Germinal center (tissue), 1 donor: ENCODE measurements around the gene FOXF1.

Experiments
- DNase-seq: peaks from one replicate; pipeline ENCODE4 v3.0.0; 2012; ENCODE audit warnings: mixed read lengths, low spot score

FOXF1 gene

GRCh38 chr16:86492961-86493629 lies 17.2 kb upstream of the FOXF1 start:
- DNase-seq: no peak

- DNase-seq: no peak
Measured at GRCh38 chr16:86494039-86494564, 16.2 kb upstream of the FOXF1 start.

GRCh38 chr16:86494565-86495356 lies 15.6 kb upstream of the FOXF1 start:
- no peak for DNase-seq

GRCh38 chr16:86495357-86495701 lies 15.0 kb upstream of the FOXF1 start:
- no peak for DNase-seq

GRCh38 chr16:86495756-86496261 lies 14.5 kb upstream of the FOXF1 start:
- no peak for DNase-seq

GRCh38 chr16:86496262-86496928 lies 13.9 kb upstream of the FOXF1 start:
- no peak for DNase-seq

GRCh38 chr16:86496929-86497461 lies 13.3 kb upstream of the FOXF1 start:
- DNase-seq: no peak

- DNase-seq: no peak
Measured at GRCh38 chr16:86497551-86498021, 12.7 kb upstream of the FOXF1 start.

GRCh38 chr16:86498155-86498670 lies 12.1 kb upstream of the FOXF1 start:
- no peak for DNase-seq

- no peak for DNase-seq
Measured at GRCh38 chr16:86498671-86499439, 11.5 kb upstream of the FOXF1 start.

GRCh38 chr16:86499440-86499786 lies 10.9 kb upstream of the FOXF1 start:
- DNase-seq: no peak

- DNase-seq: no peak
Measured at GRCh38 chr16:86499889-86500707, 10.2 kb upstream of the FOXF1 start.

- no peak for DNase-seq
Measured at GRCh38 chr16:86500708-86501510, 9.4 kb upstream of the FOXF1 start.

GRCh38 chr16:86501989-86502855 lies 8.1 kb upstream of the FOXF1 start:
- DNase-seq: no peak

- DNase-seq: no peak
Measured at GRCh38 chr16:86502856-86503748, 7.2 kb upstream of the FOXF1 start.

- DNase-seq: no peak
Measured at GRCh38 chr16:86503830-86504229, 6.5 kb upstream of the FOXF1 start.

- no peak for DNase-seq
Measured at GRCh38 chr16:86504315-86505184, 5.8 kb upstream of the FOXF1 start.
